ENCODE measurements around the gene EIF4B.
"Not testable (repeated sequence)": the region's sequence is repeated elsewhere in the genome, so short reads cannot be mapped to it uniquely, and the experiment has no call there.

EIF4B gene, protein sequence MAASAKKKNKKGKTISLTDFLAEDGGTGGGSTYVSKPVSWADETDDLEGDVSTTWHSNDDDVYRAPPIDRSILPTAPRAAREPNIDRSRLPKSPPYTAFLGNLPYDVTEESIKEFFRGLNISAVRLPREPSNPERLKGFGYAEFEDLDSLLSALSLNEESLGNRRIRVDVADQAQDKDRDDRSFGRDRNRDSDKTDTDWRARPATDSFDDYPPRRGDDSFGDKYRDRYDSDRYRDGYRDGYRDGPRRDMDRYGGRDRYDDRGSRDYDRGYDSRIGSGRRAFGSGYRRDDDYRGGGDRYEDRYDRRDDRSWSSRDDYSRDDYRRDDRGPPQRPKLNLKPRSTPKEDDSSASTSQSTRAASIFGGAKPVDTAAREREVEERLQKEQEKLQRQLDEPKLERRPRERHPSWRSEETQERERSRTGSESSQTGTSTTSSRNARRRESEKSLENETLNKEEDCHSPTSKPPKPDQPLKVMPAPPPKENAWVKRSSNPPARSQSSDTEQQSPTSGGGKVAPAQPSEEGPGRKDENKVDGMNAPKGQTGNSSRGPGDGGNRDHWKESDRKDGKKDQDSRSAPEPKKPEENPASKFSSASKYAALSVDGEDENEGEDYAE

DNA sequence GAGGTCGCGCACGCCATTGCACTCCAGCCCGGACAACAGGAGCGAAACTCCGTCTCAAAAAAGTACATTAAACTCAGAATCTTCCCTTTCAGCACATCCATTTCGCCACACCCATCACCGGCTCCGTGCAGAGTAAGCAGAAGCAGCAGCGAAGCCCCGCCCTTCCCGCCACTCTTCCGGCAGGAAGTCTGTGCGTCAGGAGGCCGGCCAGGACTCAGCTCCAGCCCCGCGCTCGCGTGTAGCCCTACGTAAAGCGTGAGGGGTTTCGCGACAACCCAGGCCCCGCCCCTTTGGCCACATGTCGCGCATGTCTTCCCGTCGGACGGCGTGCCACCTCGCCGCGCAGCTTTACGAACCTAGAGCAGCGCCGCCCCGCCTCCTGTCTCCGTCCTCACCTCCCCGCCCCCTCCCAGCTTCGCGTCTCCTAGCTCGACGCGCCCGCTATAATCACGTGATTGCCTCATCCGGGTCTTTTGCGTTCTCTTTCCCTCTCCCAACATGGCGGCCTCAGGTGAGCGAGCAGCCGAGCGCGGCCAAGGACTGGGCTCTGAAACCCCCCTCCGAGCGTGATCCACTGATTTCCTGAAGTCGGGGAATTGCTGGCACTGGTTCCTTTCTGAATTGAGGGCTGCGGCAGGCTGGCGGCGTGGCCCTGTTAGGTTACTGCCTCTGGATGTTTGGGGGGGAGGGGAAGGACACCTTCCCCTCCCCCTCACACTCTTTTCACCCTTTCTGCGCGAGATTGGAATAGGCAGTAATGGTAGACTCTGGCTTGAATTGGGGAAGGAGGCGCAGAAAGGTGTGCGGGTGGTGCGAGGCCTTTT lies at the start of gene EIF4B:
Gene EIF4B, plus strand, starts transcription at position 471 of the 824 bp plus-strand sequence. Its CDS starts 28 bp downstream, at position 499.
- peak; percentile 100 for DNase-seq

GRCh38 chr12:52956987-52957386 lies 49.3 kb upstream of the EIF4B start:
- DNase-seq, result no peak

DNA sequence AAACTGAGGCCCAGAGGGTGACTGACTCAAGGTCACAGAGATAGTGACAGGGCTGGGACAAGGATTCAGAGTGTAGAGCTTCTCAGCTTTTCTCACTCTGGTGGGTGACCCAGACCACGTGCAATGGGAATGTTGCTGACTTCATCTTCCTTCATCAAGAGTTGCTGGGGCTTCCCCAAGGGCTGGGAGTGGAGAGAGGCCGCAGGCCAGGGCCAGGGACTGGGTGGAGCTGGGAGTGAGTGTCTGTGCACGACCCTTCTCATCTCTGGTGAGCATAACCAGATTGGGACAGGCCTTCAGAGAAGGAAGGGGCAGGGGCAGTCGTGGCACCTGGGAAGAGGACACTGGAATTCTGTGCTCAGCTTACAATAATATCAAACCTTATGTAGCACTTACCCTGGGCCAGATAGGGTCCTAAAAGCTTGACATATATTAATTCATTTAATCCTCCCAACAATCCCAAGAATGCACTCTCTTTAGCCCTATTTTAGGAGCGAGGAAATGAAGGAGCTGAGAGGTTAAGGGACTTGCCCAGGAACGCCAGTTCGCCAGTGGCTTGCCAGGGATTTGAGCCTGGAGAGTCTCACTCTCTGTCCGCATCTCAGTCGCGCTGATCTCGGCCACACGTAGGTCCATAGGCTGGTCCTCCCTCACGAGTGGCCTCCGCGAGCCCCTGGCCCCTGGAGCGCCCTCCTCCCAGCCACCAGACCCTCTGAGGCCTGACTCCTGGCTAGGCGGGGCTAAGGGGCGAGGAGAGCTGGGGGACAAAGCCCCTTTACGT lies 41.5 kb upstream of the EIF4B start:
- DNase-seq, result no peak

DNA sequence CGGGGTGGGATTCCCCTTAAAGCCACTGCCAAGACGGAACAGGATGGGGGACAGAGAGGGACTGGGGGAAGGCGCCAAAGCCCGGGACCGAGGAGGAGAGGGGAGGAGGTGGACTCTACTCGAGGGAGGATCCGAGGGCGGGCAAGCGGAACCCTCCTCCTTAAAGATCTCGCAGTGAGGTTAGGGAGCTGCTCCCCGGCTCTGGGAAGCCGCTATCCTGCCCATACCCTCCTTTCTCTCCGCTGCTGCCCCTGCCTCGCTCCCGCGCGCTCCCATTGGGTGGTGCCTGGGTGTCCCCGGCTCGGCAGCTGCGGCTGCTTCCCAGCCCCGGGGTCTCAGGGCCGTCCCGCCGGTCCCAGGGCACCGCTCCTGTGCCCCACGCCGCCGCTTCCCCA lies 40.9 kb upstream of the EIF4B start:
- no peak for DNase-seq

DNA sequence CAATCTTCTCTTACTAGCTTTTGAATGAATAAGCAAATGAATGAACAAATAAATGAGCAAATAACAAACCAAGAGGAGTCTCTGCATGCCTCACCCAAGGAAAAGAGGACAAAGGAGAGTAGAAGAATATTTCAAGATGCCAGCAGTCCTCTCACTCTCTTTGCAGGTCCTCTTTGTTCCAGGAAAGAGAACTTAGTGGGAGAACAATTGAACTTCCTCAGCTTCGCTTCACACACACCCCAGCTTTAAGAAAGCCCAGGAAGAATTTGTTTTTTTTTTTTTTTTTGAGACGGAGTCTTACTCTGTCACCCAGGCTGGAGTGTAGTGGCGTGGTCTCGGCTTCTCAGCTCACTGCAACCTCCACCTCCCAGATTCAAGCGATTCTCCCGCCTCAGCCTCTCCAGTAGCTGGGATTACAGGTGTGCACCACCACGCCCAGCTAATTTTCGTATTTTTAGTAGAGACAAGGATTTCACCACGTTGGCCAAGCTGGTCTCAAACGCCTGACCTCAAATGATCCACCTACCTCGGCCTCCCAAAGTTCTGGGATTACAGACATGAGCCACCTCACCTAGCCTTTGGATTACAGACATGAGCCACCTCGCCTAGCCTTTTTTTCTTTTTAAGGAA lies 37.0 kb upstream of the EIF4B start:
- no peak for DNase-seq

- no peak for DNase-seq
Measured at GRCh38 chr12:52969828-52970569, 36.3 kb upstream of the EIF4B start.

DNA sequence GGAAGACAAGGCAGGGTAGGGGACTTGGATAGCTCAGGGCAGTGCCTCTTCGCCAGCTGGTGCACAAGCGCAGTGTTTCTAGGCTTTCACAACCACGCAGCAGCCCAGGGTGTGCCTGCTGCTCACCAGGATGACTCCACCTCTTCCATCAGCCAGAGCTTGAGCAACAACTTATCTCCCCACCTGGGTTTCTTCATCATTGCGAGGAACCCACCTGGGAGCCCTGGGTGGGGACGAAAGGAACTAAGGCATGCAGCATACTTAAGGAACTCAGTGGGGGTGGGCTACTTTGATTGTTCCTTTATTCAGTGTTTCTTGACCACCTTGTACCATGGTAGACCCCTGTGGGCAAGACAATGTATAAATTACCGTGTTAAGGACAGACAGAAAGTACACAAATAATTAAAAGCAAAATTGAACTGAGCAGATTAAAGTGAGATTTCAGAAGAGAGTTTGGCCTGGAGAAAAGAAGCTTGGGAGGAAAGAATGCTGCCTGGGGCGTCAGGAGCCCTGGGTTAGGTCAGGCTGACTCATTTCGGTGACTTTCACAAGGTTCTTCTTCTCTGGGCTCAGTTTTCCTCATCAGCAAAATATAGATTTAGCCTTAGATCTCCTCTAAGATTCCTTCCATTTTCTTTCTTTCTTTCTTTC lies 34.5 kb upstream of the EIF4B start:
- no peak for DNase-seq

DNA sequence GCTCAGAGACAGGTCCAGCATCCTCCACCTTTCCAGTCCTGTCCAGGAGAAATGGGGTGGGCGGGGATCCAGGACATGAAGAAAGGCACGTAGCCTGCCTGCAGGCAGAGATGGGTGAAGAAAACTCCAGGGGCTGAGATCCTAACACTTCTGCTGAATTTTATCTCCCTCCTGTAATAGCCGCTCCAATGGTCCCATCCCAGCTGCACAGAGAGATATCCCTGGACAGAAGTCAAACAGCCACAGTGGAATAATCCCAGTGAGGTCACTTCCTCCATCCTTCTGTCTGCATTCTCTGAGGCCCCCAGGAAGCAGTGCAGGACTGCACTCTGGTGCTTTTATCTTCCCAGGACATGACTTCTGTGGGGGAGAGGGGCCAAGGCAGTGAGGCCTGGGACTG lies 31.1 kb upstream of the EIF4B start:
- DNase-seq, result no peak

- DNase-seq, result no peak
Measured at GRCh38 chr12:52975820-52976573, 30.3 kb upstream of the EIF4B start.

- no peak for DNase-seq
Measured at GRCh38 chr12:52976574-52977071, 29.6 kb upstream of the EIF4B start.

DNA sequence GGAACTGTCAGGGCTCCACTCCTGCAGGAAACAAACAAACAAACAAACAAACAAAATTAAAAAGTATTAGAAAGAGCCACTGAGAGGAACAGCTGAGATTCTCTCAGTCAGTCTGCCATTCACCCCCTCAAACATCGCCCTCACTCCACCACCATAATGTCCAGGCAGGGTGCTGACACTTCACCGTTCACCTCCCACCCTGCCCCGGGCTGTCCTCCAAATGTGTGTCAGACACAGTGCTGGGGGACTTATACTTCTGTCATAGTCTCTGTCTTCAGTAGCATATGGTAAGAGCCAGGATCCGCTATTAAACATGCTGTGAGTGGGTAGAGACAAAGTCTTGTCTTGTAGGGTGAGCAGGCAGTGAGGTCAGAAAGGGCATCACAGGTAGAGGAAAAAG lies 29.1 kb upstream of the EIF4B start:
- no peak for DNase-seq

DNA sequence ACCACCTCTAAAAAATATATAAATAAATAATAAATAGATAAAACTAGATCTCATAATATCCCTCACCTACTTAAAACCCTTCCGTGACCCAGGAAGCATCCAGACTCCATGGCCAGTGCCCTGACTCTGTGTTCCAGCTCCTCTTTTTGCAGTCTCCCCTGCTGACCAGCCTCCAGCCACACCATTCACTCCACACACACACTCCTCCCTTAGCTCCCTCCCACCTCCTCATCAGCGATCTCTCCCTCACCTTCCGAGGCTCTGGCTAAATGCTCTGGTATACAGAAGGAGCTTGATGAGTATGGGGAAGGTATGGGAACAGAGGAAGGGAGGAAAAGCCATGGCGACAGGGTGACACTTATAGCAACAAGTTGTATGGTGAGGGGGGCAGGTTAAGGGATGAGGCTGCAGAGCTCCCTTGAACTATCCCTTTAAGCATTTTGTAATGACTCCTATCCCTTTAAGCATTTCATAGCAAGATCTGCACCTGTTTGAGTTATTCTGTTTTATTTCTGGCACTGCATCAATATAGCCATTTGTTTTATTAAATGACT lies 26.1 kb upstream of the EIF4B start:
- DNase-seq, result no peak

- DNase-seq, result peak; percentile 87
Measured at GRCh38 chr12:52980650-52981423, 25.4 kb upstream of the EIF4B start.

- no peak for DNase-seq
Measured at GRCh38 chr12:52984136-52984535, 22.1 kb upstream of the EIF4B start.

DNA sequence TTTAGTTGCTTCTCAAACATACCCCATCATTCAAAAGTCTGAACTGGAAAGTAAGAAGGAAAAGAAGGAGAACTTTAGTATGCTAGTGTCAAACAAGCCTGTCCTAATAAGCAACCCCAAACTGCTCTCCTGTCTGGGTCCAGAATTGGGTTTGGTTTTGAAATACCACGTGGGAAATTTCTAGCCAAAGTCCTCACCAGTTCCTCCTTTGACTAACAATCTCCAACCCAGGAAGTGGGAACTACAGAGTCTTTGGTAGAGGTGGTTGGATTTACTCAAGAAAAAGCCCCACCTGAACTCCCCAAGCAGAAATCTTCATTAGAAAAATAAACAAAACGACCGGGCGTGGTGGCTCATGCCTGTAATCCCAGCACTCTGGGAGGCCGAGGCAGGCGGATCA lies 17.4 kb upstream of the EIF4B start:
- no peak for DNase-seq

GRCh38 chr12:52990206-52990605 lies 16.1 kb upstream of the EIF4B start:
- no peak for DNase-seq

DNA sequence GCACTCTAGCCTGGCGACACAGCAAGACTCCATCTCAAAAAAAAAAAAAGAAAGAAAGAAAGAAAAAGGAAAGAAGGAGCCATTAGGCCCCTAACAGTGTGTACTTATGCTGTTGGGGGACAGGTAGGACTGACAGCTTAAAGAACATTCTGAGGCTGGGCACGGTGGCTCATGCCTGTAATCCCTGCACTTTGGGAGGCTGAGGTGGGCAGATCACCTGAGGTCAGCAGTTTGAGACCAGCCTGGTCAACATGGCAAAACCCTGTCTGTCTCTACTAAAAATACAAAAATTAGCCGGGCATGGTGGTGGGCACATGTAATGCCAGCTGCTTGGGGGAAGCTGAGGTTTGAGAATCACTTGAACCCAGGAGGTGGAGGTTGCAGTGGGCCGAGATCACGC lies 14.0 kb upstream of the EIF4B start:
- DNase-seq, result not testable (repeated sequence)

- DNase-seq, result no peak
Measured at GRCh38 chr12:52992699-52993557, 13.3 kb upstream of the EIF4B start.
